Measurements from ENCODE around the gene MLYCD. TPM values are rescaled to one million over a fixed set of nuclear protein-coding genes. Genes with fewer than 3 reads are reported as not detected.

The MLYCD gene
- total and polyA plus RNA-seq, 2 donors (not counting 1 experiment from before 2014, with no cell fraction given): 2.3 to 17.1 TPM

DNA sequence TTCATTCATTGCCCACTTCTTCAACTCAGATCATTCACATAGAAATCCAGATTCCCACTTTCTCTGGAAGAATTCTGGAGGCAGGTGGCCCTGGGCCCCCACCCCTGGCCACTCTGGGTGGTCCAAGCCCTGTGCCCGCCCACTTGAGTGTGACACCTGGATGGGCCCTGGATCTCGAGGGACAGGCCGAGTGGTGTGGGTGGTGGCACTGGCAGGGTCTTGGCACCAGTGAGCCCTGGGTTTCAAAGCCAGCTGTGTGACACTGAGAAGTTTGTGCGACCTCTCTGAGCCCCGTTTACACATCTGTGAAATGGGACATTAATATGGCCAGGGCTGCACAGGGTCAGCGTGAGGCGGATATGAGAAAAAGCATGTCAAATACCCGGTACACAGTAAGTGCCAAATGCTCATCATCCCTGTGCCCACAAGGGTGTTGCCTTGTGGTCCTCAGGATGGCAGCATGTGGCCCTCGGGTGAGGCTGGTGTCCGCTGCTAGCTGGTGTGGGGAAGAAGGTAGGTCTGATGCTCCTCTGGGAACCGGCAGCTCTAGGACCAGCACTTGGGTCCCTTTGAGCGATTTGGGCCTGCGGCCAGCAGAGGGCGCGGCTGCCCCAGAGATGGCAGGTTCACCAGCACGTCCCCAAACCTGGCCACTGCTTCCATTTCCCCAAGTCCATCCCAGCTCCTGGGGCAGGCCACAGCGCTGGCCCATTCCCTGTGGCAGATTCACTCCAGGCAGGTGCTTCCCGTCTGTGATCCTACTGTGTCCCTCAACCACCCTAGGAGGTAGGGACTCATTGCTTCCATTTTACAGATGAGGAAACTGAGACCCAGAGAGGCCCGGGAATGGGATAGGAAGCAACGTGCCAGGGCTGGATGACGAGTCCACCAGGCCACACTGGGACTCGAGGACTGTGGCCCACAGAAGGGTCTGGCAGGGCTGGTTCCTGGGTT is 57.7 kb downstream of the MLYCD start:
- intact Hi-C loops (cut with micrococcal nuclease): loop anchor here (1.0 to 5.0 kb wide), 3 partner anchors 111 to 231 kb away; partner anchors contain the start of gene TAF1C
- H3K27me3 ChIP-seq (replicated peaks in 1 of 4; ENCODE audit: control extremely low read depth in 1 of 4, control insufficient read depth in 3 of 4, insufficient read depth in 4 of 4, low read length in 3 of 4): peaks cover 0 to 44% (median 10%) of the 10 kb centered on the region in 4 experiments
- H3K9ac ChIP-seq (ENCODE audit: low read length): no peak overlapping the region
- H3K4me2 ChIP-seq (replicated peaks; ENCODE audit: low read depth, low read length, poor library complexity, severe bottlenecking): no peak overlapping the region
- POLR2A ChIA-PET: no interaction called here
- Mint-ChIP-seq H3K27ac (no peak overlapping the region), H3K27me3 (peaks cover 17% of the 10 kb centered on the region), H3K9me3 (ENCODE audit: insufficient read depth) (no peaks in the 10 kb centered on the region), H3K4me3 (no peak overlapping the region), H3K4me1 (peaks cover 12% of the 10 kb centered on the region)
- H2AFZ ChIP-seq (ENCODE audit: insufficient read depth, low read depth, low read length, poor library complexity, severe bottlenecking): no peak overlapping the region
- WGBS (ENCODE audit: insufficient coverage): 47% methylated on average over 21 of the region's 22 CpGs
- no peaks in the 10 kb centered on the region for H3K79me2 ChIP-seq (ENCODE audit: control insufficient read depth, insufficient read depth, low read length)
- H3K4me1 ChIP-seq (ENCODE audit: control insufficient read depth in 2 of 2, insufficient read depth in 2 of 2, low read length in 2 of 2): peaks cover 12 to 13% of the 10 kb centered on the region in 2 donors
- CTCF ChIA-PET: interaction anchor here (0.6 to 3.2 kb wide), 10 partner anchors 16 to 551 kb away, joined by 3 to 16 read pairs (median 3); partner anchors contain the start of gene MEAK7
- peaks cover 0 to 7% (median 0%) of the 10 kb centered on the region in 3 donors for H3K9me3 ChIP-seq (ENCODE audit: control extremely low read depth in 1 of 3, control insufficient read depth in 2 of 3, insufficient read depth in 1 of 3, low read length in 2 of 3)
- no peak overlapping the region for H3K4me3 ChIP-seq (ENCODE audit: control extremely low read depth in 1 of 5, extremely low read depth in 1 of 5, insufficient read depth in 1 of 5, low read depth in 2 of 5, low read length in 4 of 5)
- no peaks in the 10 kb centered on the region for H4K20me1 ChIP-seq (ENCODE audit: control insufficient read depth, insufficient read depth, low read length, poor library complexity, severe bottlenecking)
- no peak overlapping the region for H3K27ac ChIP-seq (ENCODE audit: low read length in 2 of 2)
- ATAC-seq (ENCODE audit: low read depth) (peak; percentile 46), DNase-seq (peak; percentile 76)
- TF ChIP-seq, protein P1, sequence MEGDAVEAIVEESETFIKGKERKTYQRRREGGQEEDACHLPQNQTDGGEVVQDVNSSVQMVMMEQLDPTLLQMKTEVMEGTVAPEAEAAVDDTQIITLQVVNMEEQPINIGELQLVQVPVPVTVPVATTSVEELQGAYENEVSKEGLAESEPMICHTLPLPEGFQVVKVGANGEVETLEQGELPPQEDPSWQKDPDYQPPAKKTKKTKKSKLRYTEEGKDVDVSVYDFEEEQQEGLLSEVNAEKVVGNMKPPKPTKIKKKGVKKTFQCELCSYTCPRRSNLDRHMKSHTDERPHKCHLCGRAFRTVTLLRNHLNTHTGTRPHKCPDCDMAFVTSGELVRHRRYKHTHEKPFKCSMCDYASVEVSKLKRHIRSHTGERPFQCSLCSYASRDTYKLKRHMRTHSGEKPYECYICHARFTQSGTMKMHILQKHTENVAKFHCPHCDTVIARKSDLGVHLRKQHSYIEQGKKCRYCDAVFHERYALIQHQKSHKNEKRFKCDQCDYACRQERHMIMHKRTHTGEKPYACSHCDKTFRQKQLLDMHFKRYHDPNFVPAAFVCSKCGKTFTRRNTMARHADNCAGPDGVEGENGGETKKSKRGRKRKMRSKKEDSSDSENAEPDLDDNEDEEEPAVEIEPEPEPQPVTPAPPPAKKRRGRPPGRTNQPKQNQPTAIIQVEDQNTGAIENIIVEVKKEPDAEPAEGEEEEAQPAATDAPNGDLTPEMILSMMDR (IDR thresholded peaks at IDR 0.05): peak; percentile 95
- no peak for TF ChIP-seq EZH2 (IDR thresholded peaks at IDR 0.05; ENCODE audit: borderline replicate concordance, insufficient read depth, low read depth, low read length, poor library complexity, severe bottlenecking)
- no peaks in the 10 kb centered on the region for H3K36me3 ChIP-seq (replicated peaks in 1 of 2; ENCODE audit: control extremely low read depth in 1 of 2, control insufficient read depth in 1 of 2, extremely low read depth in 1 of 2, insufficient read depth in 2 of 2, low read length in 1 of 2)

Data from B cell (primary cell).